MM.1S (cell line): ENCODE results near the gene MYH8.

ENCODE experiments used
- DNase-seq: peaks from one replicate; pipeline ENCODE4 v3.0.0-alpha.2; 2015
- H2AFZ ChIP-seq: fragments of 300-600 bp; sonication (generic); 2 replicates; pipeline ENCODE4 v1.6.0; 2016; ENCODE audit warnings: antibody characterized with exemption, low read length
- H3F3A ChIP-seq: fragments of 300-600 bp; sonication (generic); 2 replicates; pipeline ENCODE4 v1.6.1; 2016; ENCODE audit warnings: mild to moderate bottlenecking, antibody characterized with exemption, low read length, moderate library complexity, mixed read lengths; ENCODE audit not compliant: insufficient read depth
- H3K27ac ChIP-seq: fragments of 300-600 bp; sonication (generic); 2 replicates; pipeline ENCODE4 v1.5.1; 2016; ENCODE audit warnings: mild to moderate bottlenecking, low read length
- H3K27me3 ChIP-seq: fragments of 300-600 bp; sonication (generic); replicated peaks from 2 replicates; pipeline ENCODE4 v1.6.0; 2016; ENCODE audit warnings: low read length; ENCODE audit not compliant: insufficient read depth
- H3K36me3 ChIP-seq: fragments of 300-600 bp; sonication (generic); replicated peaks from 2 replicates; pipeline ENCODE4 v1.6.1; 2016; ENCODE audit warnings: mild to moderate bottlenecking, low read length, mixed read lengths; ENCODE audit not compliant: insufficient read depth
- H3K4me1 ChIP-seq: fragments of 300-600 bp; sonication (generic); 2 replicates; pipeline ENCODE4 v1.6.1; 2016; ENCODE audit warnings: low read length, mixed read lengths
- H3K4me2 ChIP-seq: fragments of 300-600 bp; sonication (generic); 2 replicates; pipeline ENCODE4 v1.6.0; 2016; ENCODE audit warnings: low read depth, low read length
- H3K4me3 ChIP-seq: fragments of 300-600 bp; sonication (generic); 2 replicates; pipeline ENCODE4 v1.5.1; 2016; ENCODE audit warnings: low read length, mixed read lengths
- H3K79me2 ChIP-seq: fragments of 300-600 bp; sonication (generic); 2 replicates; pipeline ENCODE4 v1.6.1; 2016; ENCODE audit warnings: mixed run types, low read length, mixed read lengths
- H3K9ac ChIP-seq: fragments of 300-600 bp; sonication (generic); 2 replicates; pipeline ENCODE4 v1.6.1; 2016; ENCODE audit warnings: low read length, mixed read lengths
- H3K9me2 ChIP-seq: fragments of 300-600 bp; sonication (generic); replicated peaks from 2 replicates; pipeline ENCODE4 v1.6.1; 2016; ENCODE audit warnings: mild to moderate bottlenecking, low read length, mixed read lengths; ENCODE audit not compliant: insufficient read depth
- H3K9me3 ChIP-seq: fragments of 300-600 bp; sonication (generic); replicated peaks from 2 replicates; pipeline ENCODE4 v1.6.1; 2016; ENCODE audit warnings: mild to moderate bottlenecking, low read length, mixed read lengths; ENCODE audit not compliant: insufficient read depth
- H4K20me1 ChIP-seq: fragments of 300-600 bp; sonication (generic); 2 replicates; pipeline ENCODE4 v1.6.1; 2016; ENCODE audit warnings: mild to moderate bottlenecking, low read length, moderate library complexity, mixed read lengths; ENCODE audit not compliant: insufficient read depth
- CTCF ChIP-seq: fragments of 300-600 bp; sonication (generic); IDR thresholded peaks from 2 replicates; pipeline ENCODE4 v1.5.1; 2016; ENCODE audit warnings: antibody characterized with exemption, low read length, mixed read lengths
- EZH2 ChIP-seq: fragments of 300-600 bp; sonication (generic); optimal IDR thresholded peaks from 2 replicates; pipeline ENCODE3; 2017; ENCODE audit warnings: low read depth, mild to moderate bottlenecking, antibody characterized with exemption, low read length, mixed read lengths
- EZH2phosphoT487 ChIP-seq: fragments of 300-600 bp; sonication (generic); IDR thresholded peaks from 2 replicates; pipeline ENCODE4 v1.6.1; 2018; ENCODE audit warnings: antibody characterized with exemption, low read length

The MYH8 gene

GRCh38 chr17:10460062-10460461, 38.3 kb upstream of the MYH8 start:
- no peaks in the 10 kb centered on the region for H4K20me1 ChIP-seq
- H3K79me2 ChIP-seq: no peaks in the 10 kb centered on the region
- no peak overlapping the region for H3K4me2 ChIP-seq
- no peaks in the 10 kb centered on the region for H3K9me2 ChIP-seq
- H2AFZ ChIP-seq: no peak overlapping the region
- no peak overlapping the region for H3K27ac ChIP-seq
- H3K4me1 ChIP-seq: no peaks in the 10 kb centered on the region
- DNase-seq: no peak
- no peak overlapping the region for H3K9ac ChIP-seq
- H3F3A ChIP-seq: no peaks in the 10 kb centered on the region
- TF ChIP-seq CTCF (no peak), EZH2phosphoT487 (no peak), EZH2 (no peak)
- no peaks in the 10 kb centered on the region for H3K27me3 ChIP-seq
- H3K36me3 ChIP-seq: no peaks in the 10 kb centered on the region
- no peak overlapping the region for H3K4me3 ChIP-seq
- no peaks in the 10 kb centered on the region for H3K9me3 ChIP-seq

- no peak overlapping the region for H3K4me3 ChIP-seq
- H3K9ac ChIP-seq: no peak overlapping the region
- TF ChIP-seq CTCF (no peak), EZH2 (no peak), EZH2phosphoT487 (no peak)
- H3K27ac ChIP-seq: no peak overlapping the region
- no peak for DNase-seq
- no peaks in the 10 kb centered on the region for H3K9me2 ChIP-seq
- no peak overlapping the region for H2AFZ ChIP-seq
- H3F3A ChIP-seq: no peaks in the 10 kb centered on the region
- no peaks in the 10 kb centered on the region for H3K36me3 ChIP-seq
- no peaks in the 10 kb centered on the region for H3K79me2 ChIP-seq
- no peaks in the 10 kb centered on the region for H3K4me1 ChIP-seq
- no peaks in the 10 kb centered on the region for H4K20me1 ChIP-seq
- H3K9me3 ChIP-seq: no peaks in the 10 kb centered on the region
- no peaks in the 10 kb centered on the region for H3K27me3 ChIP-seq
- H3K4me2 ChIP-seq: no peak overlapping the region
Measured at GRCh38 chr17:10458701-10459100, 37.0 kb upstream of the MYH8 start.

- no peak overlapping the region for H3K4me3 ChIP-seq
- H3K4me1 ChIP-seq: no peaks in the 10 kb centered on the region
- no peak for DNase-seq
- H3K4me2 ChIP-seq: no peak overlapping the region
- no peak overlapping the region for H2AFZ ChIP-seq
- H3F3A ChIP-seq: no peaks in the 10 kb centered on the region
- no peaks in the 10 kb centered on the region for H3K79me2 ChIP-seq
- H3K9me3 ChIP-seq: no peaks in the 10 kb centered on the region
- no peak overlapping the region for H3K27ac ChIP-seq
- no peaks in the 10 kb centered on the region for H4K20me1 ChIP-seq
- no peak overlapping the region for H3K9ac ChIP-seq
- H3K36me3 ChIP-seq: no peaks in the 10 kb centered on the region
- no peaks in the 10 kb centered on the region for H3K9me2 ChIP-seq
- H3K27me3 ChIP-seq: no peaks in the 10 kb centered on the region
- TF ChIP-seq EZH2phosphoT487 (no peak), CTCF (no peak), EZH2 (no peak)
Measured at GRCh38 chr17:10457952-10458351, 36.2 kb upstream of the MYH8 start.
